Thoracic aorta (tissue), 2 donors: Measurements from ENCODE around the gene HOXB2. TPM values are rescaled to one million over a fixed set of nuclear protein-coding genes. Genes with fewer than 3 reads are reported as not detected.

ENCODE experiments used
- ATAC-seq: fragments of 150-250 bp; one replicate; pipeline ENCODE4 v1.8.0; 2017; ENCODE audit warnings: low read depth; ENCODE audit not compliant: insufficient number of reproducible peaks, low FRiP score
- DNase-seq: peaks from one replicate; pipeline ENCODE4 v3.0.0-alpha.2; 2020; ENCODE audit warnings: low spot score
- H3K27ac ChIP-seq, 2 donors: fragments of 200-600 bp; sonication (generic); 1 replicate in 1 of 2; 2 replicates in 1 of 2; pipeline ENCODE4 v1.5.1; 2016; ENCODE audit warnings: mild to moderate bottlenecking in 2 of 2, moderate library complexity in 2 of 2
- H3K27me3 ChIP-seq: fragments of 200-600 bp; sonication (generic); replicated peaks from 2 replicates; pipeline ENCODE4 v1.6.0; 2016; ENCODE audit warnings: mild to moderate bottlenecking; ENCODE audit not compliant: insufficient read depth
- H3K36me3 ChIP-seq: fragments of 200-600 bp; sonication (generic); one replicate; pipeline ENCODE4 v1.5.1; 2016
- H3K4me1 ChIP-seq, 2 donors: fragments of 200-600 bp; sonication (generic); 1 replicate in 1 of 2; 2 replicates in 1 of 2; pipeline versions ENCODE4 v1.5.1 to v1.6.0; 2016; ENCODE audit warnings: low read depth in 2 of 2, mild to moderate bottlenecking in 1 of 2; ENCODE audit not compliant: control insufficient read depth in 1 of 2
- H3K4me3 ChIP-seq: fragments of 200-600 bp; sonication (generic); 2 replicates; pipeline ENCODE4 v1.5.1; 2016; ENCODE audit warnings: mild to moderate bottlenecking
- H3K9me3 ChIP-seq: fragments of 200-600 bp; sonication (generic); 2 replicates; pipeline ENCODE4 v1.5.1; 2016
- total RNA-seq, 2 donors: library from RNA; depleted of rRNA; stranded (reverse); fragments of >200 nt; gene quantifications; one replicate each; pipeline versions ENCODE4 v1.1.0 to v1.2.3, GENCODE V29; 2016
- TF ChIP-seq, protein P1 (sequence below): fragments of 200-600 bp; sonication (generic); IDR thresholded peaks from one replicate; pipeline ENCODE4 v1.5.1; 2019; ENCODE audit warnings: antibody characterized with exemption

Gene HOXB2
- total RNA-seq, 2 donors from 2014 or later = 53.3 to 73.0 TPM

DNA sequence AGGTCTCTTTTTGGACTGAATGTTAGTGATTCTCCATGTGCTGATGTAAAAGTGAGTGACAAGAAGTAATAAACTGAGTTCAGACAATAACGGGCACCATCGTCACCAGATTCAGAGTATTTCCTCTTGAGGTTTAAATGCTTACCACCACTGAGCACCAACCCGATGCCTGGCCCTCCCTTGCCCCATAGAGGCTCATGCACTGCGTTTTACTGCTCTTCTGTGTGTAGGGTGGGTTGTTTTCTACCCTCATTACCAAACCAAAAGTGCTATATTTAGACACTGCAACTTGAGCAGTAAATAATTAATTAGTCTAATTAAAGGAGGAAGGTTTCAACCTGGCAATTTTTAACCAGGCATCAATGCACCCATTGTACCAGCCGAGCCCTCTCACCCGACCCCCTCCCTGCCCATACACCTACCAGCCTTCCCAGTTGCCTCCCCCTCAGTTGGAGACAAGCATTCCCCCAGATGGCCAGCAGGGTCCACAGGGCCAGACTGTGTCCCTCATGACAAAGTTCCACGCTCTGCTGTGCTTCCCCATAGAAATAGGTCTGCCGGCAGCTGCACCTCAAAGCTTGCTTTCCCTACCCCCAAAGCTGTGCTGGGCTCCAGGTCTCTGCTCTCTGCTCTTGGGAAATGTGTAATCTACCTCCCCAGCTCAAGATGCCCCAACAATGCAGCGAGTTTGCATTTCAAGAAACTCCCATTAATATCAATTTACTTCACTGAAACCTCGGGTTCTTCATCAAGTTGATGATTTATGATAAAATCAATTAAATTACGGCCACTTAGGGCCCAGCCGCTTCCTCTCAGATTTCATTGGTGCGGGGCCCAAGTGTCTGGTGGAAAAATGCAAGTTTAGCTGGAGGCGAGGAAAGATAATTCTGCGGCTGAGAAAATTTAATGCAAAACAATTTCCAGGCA, 17.2 kb upstream of the HOXB2 start:
- H3K36me3 ChIP-seq = no peaks in the 10 kb centered on the region
- no peaks in the 10 kb centered on the region for H3K9me3 ChIP-seq
- ATAC-seq = no peak
- no peaks in the 10 kb centered on the region for H3K27me3 ChIP-seq
- TF ChIP-seq, protein P1, sequence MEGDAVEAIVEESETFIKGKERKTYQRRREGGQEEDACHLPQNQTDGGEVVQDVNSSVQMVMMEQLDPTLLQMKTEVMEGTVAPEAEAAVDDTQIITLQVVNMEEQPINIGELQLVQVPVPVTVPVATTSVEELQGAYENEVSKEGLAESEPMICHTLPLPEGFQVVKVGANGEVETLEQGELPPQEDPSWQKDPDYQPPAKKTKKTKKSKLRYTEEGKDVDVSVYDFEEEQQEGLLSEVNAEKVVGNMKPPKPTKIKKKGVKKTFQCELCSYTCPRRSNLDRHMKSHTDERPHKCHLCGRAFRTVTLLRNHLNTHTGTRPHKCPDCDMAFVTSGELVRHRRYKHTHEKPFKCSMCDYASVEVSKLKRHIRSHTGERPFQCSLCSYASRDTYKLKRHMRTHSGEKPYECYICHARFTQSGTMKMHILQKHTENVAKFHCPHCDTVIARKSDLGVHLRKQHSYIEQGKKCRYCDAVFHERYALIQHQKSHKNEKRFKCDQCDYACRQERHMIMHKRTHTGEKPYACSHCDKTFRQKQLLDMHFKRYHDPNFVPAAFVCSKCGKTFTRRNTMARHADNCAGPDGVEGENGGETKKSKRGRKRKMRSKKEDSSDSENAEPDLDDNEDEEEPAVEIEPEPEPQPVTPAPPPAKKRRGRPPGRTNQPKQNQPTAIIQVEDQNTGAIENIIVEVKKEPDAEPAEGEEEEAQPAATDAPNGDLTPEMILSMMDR = peak; percentile 17
- H3K4me3 ChIP-seq = no peak overlapping the region
- H3K4me1 ChIP-seq = peaks cover 21 to 96% of the 10 kb centered on the region in 2 donors
- DNase-seq = no peak
- peak overlapping the region in 1 of 2 donors; percentile 3 for H3K27ac ChIP-seq

DNA sequence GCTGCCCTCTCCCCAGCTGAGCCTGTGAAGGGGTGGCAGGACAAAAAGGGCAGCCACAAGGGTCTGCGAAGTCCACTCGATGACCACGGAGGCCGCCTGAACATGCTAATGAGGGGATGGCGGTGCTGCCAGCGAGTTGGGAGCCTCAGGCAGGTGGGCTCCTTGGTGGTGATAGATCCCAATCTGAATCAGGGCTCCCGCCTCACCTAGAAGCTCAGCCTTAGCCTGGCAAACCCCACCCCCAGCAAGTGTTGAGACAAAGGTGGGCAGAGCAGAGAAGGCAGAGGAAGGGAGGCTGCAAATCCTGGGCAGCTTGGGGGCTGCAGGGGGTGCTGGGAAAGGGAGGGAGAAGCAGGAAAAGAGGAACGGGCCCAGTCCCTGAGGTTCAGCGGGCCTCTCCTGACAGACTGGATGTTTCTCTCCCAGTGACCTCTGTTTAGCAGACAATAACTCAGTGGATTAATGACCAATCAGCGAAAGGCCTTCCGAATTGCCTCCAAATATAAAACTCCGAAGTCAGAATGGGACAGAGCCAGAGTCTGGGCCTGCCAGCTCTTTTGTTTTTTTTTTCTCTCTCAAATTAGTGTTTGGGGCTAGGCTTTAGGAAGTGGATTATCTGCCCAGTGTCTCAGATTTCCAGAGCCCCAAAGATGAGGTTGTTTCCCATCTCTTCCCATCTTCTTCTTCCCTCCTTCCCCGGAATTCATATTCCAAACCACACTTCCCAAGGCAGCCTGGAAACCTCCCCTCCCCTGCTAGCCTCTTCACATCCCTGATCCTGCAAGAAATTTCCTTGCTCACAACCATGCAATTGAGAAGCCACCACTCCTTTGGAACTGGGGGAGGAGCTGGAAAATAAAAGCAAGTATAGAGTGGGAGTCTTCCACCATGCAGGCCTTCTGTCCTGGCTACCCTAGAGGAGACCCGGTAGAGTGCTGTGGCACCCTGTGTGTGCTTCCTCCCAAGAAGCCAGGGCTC, 15.2 kb upstream of the HOXB2 start:
- Histone ChIP-seq H3K4me3 (peak overlapping the region; percentile 34), H3K36me3 (no peaks in the 10 kb centered on the region), H3K27ac (peak overlapping the region; percentile 52 to 96), H3K27me3 (no peaks in the 10 kb centered on the region), H3K9me3 (no peaks in the 10 kb centered on the region), H3K4me1 (peaks cover 32 to 92% of the 10 kb centered on the region in 2 donors)
- no peak for ATAC-seq
- TF ChIP-seq, protein P1 = no peak
- DNase-seq = no peak

DNA sequence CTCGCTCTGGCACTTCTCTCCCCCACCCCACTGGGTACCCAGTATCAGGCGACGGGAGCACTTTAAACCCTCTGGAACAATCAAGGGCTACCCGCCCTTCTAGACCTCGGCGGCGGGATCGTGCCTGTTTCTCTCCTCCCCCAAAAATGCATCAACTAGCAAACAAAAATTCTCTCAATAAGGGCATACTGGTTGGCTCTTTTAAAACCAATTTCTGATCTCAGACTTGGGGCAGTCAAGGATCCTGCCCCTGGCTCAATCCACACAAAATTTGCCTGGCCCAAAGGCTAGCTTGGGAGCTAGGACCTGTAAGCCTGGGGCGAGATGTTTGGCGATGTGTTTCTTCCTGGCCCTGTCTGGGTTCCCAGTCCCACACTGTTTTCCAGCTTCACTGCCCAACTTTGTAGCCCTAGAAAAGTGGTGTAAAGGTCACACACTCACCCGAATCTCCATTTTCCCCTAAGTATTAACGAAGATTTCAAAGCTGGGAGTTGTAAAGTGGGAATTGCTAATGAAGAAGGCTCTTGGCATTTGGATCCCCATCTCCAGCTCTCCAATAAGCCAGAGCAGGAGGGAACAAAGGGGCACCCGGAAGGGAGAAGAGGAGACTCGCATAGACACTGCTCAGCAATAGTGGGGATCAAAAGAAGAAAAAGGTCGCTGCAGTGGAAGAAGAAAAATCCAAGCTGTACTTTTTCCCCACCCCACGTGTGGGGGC, 14.4 kb upstream of the HOXB2 start:
- Histone ChIP-seq H3K4me3 (peak overlapping the region; percentile 34), H3K4me1 (peaks cover 31 to 85% of the 10 kb centered on the region in 2 donors), H3K9me3 (no peaks in the 10 kb centered on the region), H3K27me3 (no peaks in the 10 kb centered on the region), H3K27ac (peak overlapping the region; percentile 50 to 96), H3K36me3 (no peaks in the 10 kb centered on the region)
- DNase-seq (no peak), ATAC-seq (no peak)
- TF ChIP-seq, protein P1 = no peak

DNA sequence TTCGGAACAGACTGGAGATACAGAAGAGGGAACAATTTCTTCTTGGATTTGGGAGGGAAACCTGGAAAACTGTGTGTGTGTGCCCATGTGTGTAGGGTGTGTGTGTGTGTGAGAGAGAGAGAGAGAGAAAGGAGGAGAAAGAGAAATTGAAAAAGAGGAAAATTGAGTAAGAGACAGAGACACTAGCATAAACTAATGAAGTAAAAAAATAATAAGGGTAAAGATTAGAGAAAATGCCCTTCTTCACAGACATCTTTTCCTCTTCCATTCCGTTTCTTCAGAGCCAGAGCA, 13.9 kb upstream of the HOXB2 start:
- no peaks in the 10 kb centered on the region for H3K36me3 ChIP-seq
- H3K9me3 ChIP-seq = no peaks in the 10 kb centered on the region
- H3K27ac ChIP-seq = peak overlapping the region; percentile 81 to 96
- no peak overlapping the region for H3K4me3 ChIP-seq
- H3K27me3 ChIP-seq = no peaks in the 10 kb centered on the region
- H3K4me1 ChIP-seq = peaks cover 34 to 85% of the 10 kb centered on the region in 2 donors
- no peak for DNase-seq
- ATAC-seq = no peak
- TF ChIP-seq, protein P1 = no peak
